HG02981 (cell line): ENCODE measurements around the gene DERA.
A peak's percentile ranks its signal among the peaks of the same experiment; 100 is the strongest.
"Not testable (repeated sequence)": the region's sequence is repeated elsewhere in the genome, so short reads cannot be mapped to it uniquely, and the experiment has no call there.

Experiments
- ATAC-seq: cut with Tn5 transposase; IDR thresholded peaks from one replicate; pipeline ENCODE4 v1.9.1; 2021; ENCODE audit warnings: mild to moderate bottlenecking, moderate library complexity; ENCODE audit not compliant: unreplicated experiment

DERA gene

DNA sequence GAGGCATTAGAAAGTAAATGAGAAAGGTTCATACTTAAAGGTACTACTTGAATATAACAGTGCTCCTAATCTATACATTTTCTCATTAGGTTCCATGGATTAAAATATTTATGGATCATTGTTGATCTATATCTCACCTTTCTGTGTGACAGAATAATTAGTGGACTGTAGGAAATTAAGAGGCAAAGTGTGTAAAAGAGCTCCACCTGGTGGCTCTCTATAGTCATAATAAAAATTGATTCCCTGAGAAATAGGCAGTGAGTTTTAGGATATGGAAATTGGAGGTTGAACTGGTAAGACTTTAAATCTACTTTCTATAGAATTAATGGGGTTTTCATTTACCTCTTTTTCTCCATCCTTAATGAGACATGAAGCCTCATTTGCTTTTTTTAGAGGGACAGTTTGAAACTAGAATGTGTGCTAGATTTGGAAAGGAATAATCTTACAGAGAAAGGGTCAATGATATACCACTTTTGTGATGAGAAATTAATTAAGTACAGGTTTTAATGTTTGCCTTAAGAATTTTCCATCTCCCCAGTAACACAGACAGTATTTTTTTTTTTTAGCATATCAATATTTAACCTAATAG lies 11.8 kb upstream of the DERA start:
- ATAC-seq = peak; percentile 64

DNA sequence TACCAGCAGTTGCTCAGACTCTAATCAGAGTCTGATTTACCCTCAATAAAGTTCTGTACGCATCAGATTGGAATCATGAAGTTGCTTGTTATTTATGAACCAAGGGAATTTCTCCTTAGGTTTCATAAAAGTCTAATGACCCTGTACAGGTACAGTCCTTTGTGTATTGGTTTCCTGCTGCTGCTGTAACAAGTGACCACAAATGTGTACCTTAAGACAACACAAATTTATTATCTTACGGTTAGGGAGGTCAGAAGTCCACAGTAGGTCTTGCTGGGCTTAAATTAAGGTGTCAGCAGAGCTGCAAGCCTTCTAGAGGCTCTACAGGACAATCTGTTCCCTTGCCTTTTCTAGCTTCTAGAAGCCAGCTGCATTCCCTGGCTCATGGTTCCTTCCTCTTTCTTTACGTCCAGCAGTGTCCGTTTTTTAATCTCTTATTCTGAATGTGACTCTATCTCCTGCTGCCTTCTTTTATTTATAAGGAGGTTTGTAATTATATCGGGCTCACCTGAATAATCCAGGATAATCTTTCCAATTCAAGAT lies 6.7 kb upstream of the DERA start:
- ATAC-seq = no peak

DNA sequence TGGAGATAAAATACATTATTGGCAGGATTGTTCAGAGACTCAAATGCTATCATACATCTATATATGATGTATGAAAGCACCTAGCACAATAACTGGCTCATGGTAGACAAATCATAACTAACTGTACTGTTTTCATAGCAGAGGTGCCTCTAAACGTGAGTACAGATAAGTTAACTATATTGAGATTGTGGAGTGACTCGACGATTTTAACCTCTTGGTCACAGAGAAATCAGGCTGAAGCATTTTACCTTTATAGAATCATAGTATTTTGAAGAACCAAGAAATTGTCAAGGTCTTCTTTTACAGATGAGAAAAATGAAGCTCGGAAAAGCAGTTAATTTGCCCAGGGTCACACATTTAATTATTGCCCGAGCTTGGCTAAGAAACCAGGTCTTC lies 666 bp upstream of the DERA start:
- ATAC-seq = no peak

DNA sequence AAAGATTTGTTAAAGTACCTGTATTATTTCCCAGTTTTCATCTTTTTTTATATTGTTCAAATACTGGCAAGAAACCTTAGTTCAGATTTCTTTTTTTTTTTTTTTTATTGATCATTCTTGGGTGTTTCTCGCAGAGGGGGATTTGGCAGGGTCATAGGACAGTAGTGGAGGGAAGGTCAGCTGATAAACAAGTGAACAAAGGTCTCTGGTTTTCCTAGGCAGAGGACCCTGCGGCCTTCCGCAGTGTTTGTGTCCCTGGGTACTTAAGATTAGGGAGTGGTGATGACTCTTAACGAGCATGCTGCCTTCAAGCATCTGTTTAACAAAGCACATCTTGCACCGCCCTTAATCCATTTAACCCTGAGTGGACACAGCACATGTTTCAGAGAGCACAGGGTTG lies 799 bp downstream of the DERA start:
- not testable (repeated sequence) for ATAC-seq

DNA sequence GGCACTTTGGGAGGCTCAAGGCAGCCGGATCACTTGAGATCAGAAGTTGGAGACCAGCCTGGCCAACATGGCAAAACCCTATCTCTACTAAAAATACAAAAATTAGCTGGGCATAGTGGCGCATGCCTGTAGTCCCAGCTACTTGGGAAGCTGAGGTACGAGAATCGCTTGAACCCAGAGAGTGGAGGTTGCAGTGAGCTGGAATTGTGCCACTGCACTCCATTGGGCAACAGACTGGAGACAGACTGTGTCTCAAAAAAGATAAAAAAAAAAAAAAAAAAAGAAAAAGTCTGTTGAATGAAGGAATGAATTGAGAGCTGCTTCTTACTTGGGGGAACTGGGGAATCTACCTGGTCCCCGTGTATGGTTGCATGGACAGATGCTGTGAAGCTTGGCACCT lies 3.0 kb downstream of the DERA start:
- not testable (repeated sequence) for ATAC-seq

DNA sequence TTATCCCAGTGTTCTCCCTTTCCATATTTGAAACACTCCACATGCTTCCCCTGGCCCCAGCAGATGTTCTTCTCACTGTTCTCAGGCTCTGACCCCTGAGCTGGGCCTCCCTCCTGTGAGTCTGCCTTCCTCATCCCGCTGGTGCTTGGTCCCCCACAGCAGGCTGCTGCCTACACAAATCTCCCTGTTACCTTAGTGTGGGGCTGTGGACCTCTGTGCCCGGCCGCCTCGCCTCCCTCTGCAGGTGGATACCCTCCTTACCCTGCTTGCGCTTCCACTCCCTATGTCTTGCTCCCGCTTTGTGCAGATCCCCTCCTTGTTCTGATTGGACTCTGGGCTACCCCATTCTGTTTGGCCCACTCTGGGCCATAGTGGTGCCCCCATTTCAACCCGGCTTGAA lies 6.9 kb downstream of the DERA start:
- ATAC-seq = no peak

DNA sequence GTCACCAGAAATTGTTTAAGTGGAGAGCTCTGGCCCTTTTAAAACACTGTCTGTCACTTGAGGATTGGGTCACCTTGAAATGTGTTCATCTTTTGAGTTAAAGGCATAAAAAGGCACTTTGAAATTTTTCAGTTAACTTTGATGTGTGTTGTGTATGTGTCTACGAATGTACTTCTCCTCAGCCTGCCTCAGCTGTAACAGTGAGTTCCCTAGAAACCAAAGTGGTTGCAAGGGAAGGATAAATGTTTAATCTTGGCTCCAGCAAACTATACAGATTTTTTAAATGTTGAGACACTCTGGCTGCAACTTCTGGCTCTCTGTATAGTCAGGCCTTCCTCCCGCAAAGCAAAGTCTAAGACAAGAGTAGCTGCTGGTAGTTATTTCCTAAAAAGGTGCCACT lies 8.3 kb downstream of the DERA start:
- ATAC-seq = no peak

DNA sequence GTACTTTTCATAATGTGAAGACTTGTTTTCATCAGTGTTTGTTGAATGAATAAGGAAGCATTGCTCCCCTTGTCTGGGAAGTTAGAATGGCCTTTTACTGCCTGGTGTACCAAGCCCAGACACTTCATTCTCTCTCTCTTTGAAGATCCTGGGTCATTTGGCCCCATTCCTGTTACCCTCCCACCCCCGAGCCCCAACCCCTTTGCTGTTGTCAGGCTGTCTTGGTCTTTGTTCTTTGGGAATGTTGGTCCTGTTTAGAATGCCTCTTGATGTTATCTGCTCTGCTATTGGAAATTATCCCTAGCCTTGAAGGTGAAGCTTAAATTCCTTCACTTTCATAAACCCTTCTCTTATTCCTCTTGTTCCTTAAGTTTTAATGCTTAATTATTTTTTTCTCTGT lies 13.8 kb downstream of the DERA start:
- no peak for ATAC-seq

DNA sequence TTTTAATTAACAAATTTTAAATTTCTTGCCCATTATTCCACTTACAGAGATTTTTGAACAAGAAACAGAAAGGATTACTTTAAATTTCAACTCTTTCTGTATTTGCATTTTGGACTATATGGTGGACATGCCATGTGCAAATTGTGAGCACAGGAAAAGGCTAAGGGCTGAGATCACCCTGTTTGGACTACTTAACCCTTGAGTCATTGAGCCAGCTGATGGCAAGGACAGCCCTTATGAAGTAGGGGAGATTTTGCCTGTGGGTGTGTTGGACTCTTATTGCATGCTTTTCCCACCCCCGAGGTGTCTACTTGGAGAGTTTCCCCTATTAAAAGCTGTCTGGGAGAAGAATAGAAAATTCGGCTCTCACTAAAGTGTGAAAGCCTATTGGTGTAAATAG lies 17.2 kb downstream of the DERA start:
- no peak for ATAC-seq

DNA sequence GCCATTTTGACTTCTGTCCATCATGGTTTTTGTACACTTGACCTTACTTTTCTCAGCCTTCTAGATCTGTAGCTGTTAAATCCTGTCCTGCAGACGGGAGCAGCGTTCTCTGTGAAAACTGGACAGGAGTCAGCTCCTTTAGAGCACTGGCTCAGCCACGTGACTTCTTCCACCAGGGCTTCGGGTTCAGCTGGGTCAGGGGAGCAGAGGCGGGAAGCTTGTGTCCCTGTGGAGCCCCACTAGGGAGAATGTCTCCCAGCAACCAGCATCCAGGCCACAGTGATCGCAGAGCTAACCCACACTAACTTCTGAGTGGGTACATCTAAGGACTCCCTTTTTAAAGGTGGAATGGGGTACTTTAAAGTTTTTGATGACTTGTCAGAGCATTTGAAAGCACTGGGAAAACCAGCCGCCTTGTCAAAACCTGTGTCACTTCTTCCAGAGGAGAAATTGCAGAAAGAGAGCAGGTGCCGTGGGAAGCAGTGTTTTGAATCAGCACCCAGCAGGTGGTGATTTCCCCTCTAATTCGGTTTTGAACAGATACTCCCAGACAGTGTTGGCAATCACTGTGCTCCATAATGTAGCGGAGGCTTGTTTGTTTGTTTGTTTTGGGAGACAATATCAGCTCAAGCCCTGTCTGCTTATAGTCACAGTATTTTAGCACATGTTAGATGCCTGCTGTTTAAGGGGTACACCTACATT lies 17.9 kb downstream of the DERA start:
- no peak for ATAC-seq

DNA sequence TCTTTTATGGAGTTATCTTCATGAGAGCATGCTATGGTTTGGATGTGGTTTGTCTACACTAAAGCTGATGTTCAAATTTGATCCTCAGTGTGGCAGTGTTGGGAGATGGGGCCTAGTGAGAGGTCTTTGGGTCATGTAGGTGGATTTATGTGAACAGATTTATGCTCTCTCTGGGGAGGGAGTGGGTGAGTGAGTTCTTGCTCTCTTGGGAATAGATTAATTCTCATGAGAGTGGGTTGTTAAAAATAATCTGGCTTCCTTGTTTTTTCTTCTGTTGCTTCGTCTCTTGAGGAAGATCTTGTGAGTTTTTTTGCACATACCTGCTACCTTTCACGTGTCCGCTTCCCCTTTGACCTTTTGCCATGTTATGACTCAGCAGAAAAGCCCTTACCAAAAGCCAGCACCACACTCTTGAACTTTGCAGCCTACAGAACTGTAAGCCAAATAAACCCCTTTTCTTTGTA lies 20.5 kb downstream of the DERA start:
- peak; percentile 71 for ATAC-seq

DNA sequence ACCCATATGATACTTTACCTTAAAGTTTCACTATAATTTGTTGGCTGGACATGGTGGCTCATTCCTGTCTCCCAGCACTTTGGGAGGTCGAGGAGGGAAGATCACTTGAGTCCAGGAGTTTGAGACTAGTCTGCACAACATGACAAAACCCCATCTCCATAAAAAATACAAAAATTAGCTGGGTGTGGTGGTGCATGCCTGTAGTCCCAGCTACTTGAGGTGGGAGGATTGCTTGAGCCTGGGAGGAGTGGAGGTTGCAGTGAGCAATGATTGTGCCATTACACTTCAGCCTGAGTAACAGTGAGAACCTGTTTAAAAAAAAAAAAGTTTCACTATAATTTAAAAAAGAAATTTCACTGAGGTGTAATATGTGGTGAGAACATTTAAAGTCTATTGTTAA lies 21.2 kb downstream of the DERA start:
- ATAC-seq = no peak

DNA sequence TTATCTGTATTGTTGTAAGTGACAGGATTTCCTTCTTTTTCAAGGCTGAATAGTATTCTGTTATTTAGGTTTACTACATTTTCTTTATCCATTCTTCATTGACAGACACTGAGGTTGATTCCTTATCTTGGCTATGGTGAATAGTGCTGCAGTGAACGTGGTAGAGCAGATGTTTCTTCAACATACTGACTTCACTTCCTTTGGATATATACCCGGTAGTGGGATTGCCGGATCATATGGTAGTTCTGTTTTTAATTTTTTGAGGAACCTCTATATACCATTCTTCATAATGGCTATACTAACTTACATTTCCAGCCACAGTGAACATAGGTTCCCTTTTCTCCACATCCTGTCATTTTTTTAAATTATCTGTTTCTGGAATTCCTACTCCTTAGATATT lies 21.8 kb downstream of the DERA start:
- ATAC-seq = no peak

DNA sequence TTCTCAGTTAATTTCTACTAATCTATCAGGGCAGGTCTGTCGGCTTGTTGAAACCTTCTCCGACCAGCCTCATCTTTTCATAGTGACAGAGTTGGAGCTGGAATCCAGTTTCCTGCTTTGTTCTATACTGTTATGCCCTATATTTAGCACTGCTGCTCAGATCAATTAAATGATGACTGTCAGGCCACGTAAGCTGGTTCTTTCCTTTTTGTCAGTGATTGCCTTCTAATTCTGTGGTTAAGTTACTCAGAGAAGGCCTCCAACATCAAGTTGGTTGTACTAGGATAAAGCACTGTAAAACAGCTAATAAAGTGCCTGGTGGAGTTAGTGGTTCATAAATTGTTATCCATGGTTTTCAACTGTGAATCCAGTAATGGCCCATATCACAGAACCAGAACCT lies 22.6 kb downstream of the DERA start:
- no peak for ATAC-seq

DNA sequence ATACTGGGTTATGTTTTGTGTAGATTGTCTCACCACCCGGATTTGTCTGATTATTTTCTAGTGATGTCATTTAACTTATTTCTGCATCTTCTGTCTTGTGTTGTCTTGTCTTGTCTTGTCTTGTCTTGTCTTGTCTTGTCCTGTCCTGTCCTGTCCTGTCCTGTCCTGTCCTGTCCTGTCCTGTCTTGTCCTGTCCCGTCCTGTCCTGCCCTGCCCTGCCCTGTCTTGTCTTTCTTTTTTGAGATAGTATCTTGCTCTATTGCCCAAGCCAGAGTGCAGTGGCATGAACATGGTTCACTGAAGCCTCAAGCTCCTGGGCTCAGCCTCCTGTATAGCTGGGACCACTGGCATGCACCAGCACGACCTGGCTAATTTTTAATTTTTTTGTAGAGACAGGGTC lies 25.6 kb downstream of the DERA start:
- ATAC-seq = no peak

DNA sequence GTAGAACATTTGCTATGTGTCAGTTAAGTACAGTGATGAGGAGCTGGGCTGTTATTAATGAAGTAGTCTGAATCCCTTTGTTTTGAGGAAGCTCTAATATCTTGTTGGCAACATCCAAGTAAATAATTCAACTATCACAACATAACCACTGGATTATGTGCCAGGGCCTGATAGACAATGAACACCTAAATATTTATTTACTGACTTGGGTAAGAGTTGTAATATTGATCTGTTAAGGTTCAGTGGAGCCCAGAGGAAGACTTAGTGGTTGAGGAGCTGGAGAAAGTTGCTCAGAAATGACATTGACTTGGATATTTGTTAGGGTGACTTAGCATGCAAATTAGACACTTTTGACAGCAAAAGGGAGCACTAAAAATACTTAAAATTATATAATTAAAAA lies 26.8 kb downstream of the DERA start:
- no peak for ATAC-seq

DNA sequence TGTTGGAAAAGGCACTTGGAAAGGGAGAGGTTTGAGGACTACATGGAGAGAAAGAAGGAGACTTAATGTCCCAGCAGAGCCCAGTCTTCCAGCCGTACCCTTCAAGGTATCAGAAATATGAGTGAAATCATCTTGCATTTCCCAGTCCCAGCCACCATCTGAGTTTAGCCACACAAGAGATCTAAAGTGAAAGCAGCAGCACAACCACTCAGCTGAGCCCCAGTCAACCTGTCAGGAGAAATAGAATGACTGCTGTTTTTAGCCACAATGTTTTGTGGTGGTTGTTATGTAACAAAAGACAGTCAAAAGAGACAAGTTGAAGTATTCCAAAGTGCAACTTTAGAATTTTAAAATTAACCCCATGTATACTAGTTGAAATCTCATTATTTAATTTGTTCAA lies 28.0 kb downstream of the DERA start:
- no peak for ATAC-seq

DNA sequence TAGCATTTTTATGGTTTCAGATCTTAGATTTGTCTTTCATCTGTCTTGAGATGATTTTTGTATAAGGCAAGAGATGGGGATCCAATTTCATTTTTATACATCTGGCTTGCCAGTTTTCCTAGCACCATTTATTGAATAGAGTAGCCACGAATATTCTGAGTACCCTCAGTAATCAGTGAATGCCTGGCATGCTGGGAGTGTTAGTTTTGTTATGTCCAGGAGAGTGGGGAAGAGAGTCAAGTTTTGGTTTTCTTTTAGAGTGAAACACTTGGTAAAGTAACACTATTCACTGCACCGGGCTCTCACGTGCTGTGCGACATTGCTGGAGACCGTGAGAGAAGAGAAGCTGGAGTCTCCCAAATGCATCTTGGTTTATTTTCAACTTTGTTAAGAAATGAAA lies 31.3 kb downstream of the DERA start:
- no peak for ATAC-seq

DNA sequence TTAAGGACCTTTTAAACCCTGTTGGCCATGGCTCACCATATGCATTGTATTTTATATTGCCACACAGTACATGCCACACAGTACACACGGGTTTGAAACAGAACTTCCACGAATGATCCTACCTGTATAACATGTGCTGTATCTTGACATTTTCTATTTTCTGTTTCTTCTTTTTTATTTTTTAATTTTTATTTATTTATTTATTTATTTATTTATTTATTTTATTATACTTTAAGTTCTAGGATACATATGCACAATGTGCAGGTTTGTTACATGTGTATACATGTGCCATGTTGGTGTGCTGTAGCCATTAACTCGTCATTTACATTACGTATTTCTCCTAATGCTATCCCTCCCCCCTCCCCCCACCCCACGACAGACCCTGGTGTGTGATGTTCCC lies 32.4 kb downstream of the DERA start:
- not testable (repeated sequence) for ATAC-seq

DNA sequence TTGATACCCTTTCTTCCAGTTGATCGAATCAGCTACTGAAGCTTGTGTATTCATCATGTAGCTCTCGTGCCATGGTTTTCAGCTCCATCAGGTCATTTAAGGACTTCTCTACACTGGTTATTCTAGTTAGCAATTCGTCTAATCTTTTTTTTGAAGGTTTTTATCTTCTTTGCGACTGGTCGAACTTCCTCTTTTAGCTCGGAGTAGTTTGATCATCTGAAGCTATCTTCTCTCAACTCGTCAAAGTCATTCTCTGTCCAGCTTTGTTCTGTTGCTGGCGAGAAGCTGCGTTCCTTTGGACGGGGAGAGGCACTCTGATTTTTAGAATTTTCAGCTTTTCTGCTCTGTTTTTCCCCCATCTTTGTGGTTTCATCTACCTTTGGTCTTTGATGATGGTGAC lies 37.3 kb downstream of the DERA start:
- ATAC-seq = not testable (repeated sequence)

DNA sequence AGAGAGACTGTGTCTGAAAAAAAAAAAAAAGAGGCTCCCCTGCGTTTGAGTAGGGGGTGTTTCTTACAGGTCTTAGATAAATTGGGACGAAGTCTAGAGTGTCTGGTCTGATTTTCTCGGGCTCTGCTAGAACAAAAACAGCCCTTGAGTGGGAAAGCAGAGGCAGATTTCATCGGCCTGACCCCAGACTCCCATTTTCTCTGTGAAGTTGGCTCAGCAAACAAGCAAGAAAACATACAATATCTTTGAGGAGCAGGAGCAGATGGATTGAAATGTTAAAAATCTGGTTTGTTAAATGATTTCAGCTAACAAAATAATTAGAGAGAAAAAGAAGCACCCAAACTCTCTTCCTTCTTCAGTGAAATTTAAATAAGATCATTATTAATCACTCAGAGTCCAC lies 44.1 kb downstream of the DERA start:
- no peak for ATAC-seq

DNA sequence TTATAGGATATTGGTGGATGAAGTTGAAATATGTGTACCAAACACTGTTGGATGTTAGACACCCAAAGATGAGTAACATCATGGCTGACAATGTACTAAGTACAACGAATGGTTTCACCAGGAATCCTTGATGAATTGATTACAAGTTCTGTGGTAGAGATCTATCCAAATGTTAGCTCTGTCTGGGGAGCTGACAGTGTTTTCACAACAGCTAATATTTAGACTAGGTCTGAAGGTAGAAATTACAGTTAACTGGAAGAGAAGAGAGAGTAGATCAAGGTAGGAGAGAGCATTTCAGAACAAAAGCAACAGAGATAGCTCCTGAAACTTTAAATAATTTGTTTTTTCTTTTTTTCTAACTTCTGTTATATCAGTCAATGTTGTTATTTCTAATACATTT lies 44.9 kb downstream of the DERA start:
- no peak for ATAC-seq
